Measurements from ENCODE around the gene CDO1.

CDO1 gene
- long read RNA-seq, donor 1, transcript CDO1-201 (5 exons, 1,860 nt), result major isoform, 10 of 10 reads
- long read RNA-seq, donor 1, partial matches to known transcripts, result 0 of 10 reads
- long read RNA-seq, donor 1, other reads (novel, unspliced or antisense), result 0 of 10 reads
- long read RNA-seq, donor 2, transcript CDO1-201 (5 exons, 1,860 nt), result major isoform, 8 of 8 reads
- long read RNA-seq, donor 2, partial matches to known transcripts, result 0 of 8 reads
- long read RNA-seq, donor 2, other reads (novel, unspliced or antisense), result 0 of 8 reads
- long read RNA-seq, donor 3, partial matches to known transcripts, result 0 of 2 reads
- long read RNA-seq, donor 3, other reads (novel, unspliced or antisense), result 0 of 2 reads
- long read RNA-seq, donor 4, transcript CDO1-201 (5 exons, 1,860 nt), result major isoform, 11 of 11 reads
- long read RNA-seq, donor 4, partial matches to known transcripts, result 0 of 11 reads
- long read RNA-seq, donor 4, other reads (novel, unspliced or antisense), result 0 of 11 reads
- long read RNA-seq, donor 5, transcript CDO1-201 (5 exons, 1,860 nt), result major isoform, 10 of 10 reads
- long read RNA-seq, donor 5, partial matches to known transcripts, result 0 of 10 reads
- long read RNA-seq, donor 5, other reads (novel, unspliced or antisense), result 0 of 10 reads
- long read RNA-seq, donor 6, partial matches to known transcripts, result 0 of 4 reads
- long read RNA-seq, donor 6, other reads (novel, unspliced or antisense), result 0 of 4 reads
- long read RNA-seq, donor 7, transcript CDO1-201 (5 exons, 1,860 nt), result major isoform, 7 of 7 reads
- long read RNA-seq, donor 7, partial matches to known transcripts, result 0 of 7 reads
- long read RNA-seq, donor 7, other reads (novel, unspliced or antisense), result 0 of 7 reads
- long read RNA-seq, donor 8, partial matches to known transcripts, result 0 of 3 reads
- long read RNA-seq, donor 8, other reads (novel, unspliced or antisense), result 0 of 3 reads

DNA sequence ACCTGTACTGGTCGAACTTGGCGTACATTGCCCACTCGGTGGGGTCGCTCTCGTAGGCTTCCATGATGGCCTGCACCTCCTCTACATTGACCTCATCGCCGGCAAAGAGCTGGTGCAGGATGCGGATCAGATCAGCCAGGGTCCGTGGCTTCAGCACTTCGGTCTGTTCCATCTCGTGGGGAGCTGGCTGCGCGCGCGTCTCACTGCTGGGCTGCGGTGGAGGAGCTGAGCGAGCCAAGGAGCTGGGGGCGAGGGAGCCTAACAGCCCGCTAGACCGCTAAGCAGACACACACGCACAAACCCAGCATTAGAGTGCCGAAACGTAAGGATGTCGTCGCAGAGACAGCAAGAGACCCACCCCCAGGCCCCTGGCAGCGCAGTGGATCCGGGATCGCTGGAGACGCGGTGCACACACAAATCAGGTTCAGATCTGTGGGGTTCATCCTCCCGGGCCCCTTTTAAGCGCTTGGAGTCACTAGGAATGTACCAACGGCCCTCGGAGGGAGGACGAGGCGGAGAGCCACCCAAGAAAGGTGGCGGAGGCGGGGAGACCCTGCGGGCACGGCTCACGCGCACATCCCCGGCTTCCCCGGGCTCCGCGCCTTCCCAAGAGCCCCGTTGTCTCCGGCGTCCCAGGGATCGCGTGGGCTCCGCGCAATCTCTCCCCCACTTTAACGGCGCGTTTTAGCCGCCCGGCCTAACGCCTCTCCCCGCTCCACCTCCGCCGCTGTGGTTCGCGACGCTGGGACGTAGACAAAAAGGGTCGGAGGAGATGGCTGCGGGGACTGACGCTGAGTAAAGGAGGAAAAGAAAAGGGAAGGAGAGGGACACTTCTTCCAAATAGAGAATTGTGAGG lies at the start of gene CDO1:
TSS of gene CDO1 (minus strand) at position 434 of the 856 bp plus-strand sequence. CDS start at position 172, 262 bp downstream.
- peak; percentile 96 for DNase-seq

DNA sequence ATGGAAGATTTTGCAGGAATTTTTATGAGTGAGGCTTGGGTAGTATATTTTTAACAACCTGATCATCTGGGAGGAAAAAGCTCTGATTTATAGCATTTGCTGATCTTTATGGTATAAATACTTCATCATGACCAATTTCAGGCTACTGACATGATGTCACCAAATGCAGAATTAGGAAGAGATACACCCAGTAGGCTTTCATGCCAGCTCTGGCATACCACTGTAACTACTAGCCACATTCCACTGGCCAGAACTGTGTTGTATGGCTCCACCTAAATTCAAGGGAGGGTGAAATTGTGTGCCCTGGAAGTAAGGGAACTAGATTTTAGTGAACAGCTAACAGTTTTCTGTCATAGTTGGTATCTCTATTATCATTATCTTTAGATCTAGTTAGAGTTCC lies 42.9 kb upstream of the CDO1 start:
- no peak for DNase-seq

DNA sequence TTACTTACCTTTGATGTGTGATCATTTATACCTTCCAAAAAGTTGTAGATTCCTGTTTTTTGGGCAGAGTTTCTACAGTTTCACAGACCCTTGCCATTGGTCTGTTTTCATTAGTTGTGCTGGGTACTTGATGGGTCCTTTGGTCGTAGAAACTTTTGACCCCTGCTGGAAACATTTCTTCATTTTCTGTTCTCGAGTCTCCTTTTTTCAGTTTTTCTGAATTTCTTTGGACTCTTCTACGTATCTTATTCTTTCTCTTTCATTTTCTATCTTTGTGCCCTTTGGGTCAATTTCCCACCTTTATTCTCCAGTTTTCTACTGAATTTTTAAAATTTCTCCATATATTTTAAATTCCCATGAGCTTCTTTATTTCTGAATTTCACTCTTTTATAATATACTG lies 41.9 kb upstream of the CDO1 start:
- DNase-seq, result no peak

DNA sequence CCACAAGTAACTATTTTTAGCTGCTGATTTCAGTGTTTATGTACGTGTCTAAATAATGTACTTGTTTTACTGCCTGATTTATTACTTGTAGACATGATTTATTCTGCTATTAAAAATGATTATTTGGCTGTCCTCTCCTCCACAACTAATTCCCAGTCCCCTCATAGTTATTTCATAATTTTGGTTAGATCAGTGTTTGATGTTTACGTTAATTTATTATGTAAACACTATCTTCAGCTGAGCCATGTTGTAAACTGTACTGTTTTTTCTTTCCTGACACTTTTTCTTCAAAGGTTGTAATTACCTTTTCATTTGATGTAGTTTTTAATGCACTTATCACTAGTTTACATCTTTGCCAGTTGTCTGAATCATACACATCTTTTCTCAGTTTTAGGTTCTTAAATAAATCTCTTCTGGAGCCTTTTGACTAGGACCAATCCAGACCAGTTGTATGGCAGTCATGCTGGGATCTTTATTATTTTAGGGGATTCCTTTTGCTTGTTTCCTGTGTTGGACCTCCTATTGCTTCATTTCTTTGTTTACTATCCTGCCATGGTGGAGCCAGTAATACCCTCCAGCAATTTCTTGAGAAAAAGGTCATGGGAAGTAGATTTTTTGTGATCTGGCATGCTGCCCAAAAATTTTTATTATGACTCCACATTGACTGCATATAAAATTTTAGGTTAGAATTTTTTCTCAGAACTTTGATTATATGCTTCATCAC lies 41.3 kb upstream of the CDO1 start:
- peak; percentile 18 for DNase-seq

DNA sequence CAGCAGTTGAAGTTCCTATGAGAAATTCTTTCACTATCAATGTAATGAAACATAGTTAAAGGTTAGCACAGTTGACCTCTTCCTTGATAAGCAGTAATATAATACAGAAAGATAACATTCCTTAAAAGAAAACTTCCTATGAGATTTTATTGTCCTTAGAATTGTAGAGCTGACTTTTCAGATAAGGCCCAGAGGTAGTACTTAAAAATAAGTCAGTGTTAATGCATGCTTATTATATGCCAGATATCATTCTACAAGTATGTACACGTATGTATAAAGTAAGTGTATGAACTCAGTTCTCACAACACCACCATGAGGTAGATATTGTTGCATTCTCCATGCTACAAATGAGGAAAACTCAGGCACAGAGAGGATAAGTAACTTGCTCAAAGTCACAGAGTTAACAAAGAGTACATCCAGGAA lies 40.6 kb upstream of the CDO1 start:
- no peak for DNase-seq

DNA sequence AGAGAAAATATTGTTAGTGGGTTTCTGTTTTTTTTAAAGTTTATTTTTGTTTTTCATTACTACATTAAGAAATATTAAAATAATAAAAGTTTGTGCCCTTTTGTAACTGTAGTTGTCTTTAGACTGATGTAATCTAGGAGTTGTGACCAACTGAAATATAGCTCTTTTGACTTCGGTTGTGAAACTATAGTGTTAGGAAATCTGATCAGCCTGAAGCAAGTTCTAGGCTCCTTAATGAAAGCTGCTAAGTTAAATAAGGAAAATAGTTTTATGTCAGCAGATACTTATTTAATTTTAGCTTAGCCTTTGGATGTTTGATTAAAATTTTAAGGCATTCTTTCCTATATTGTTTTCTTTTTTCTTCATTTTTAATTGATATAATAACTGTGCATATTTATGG lies 39.5 kb upstream of the CDO1 start:
- DNase-seq, result no peak

DNA sequence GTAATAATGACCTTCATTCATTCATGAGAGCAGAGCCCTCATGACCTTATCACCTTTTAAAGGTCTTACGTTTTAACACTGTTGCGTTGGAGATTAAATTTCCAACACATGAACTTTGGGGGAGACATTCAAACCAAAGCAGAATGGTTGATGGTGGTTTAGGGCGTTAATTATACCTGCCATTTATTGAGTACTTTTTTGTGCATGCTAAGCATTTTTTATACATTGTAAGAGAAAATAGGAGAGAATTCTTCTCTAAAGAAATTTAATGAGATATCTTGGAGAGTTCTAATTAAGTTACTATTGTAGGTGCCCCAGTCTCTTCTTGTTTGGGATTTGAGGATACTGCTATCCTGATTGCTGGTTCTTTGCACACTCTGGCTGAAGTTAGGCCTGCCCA lies 37.7 kb upstream of the CDO1 start:
- DNase-seq, result no peak

DNA sequence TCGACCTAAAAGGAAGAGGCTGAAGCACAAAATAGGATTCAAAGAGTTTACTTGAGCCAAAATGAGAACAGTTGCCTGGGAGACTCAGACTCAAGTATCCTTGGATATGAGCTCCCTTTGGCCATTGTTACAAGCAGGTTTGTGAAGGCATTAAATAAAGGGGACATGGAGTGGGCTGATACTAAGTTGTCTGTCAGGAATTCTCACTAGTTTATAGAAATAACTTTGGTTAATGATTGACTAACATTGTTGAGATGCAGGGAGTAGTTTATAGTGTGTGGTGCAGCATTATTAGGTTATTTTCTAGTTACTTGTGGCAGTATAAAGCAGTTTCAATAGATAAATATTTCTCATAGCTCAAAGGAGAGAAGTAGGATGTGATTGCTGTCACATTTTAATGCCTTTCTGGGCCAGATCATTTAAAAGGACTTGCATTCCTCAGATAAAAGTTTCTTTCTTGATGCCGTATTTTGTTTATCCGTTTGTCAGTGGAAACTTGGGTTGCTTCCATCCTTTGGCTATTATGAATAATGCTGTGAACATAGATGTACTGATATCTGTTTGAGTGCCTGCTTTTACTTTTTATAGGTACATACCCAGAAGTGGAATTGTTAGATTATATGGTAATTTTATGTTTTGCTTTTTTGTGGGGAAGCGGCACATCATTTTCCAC lies 34.4 kb upstream of the CDO1 start:
- DNase-seq, result no peak

DNA sequence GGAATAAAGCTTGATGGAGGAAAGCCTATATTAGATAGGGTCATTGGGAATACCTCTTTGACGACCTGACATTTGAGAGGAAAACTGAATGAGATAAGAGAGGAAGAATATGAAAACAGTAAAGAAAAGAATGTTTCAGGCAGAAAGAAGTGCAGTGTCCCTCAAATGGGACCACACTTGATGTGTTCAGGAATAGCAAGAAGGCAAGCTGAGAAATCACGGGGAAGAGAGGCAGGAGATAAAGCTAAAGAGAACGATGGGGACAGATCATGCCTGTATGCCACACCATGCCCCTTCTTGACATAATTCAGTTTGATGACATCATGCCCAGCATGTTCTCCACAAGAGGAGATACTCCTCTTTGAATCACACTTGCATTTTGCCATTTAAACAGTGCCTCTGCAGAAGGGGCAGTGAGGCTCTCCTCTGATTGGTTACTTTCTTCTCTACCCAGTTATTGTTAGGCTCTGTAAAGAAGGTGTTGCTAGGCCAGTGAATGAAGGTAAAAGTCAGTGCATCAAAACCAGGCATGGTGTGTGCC lies 32.9 kb upstream of the CDO1 start:
- no peak for DNase-seq

DNA sequence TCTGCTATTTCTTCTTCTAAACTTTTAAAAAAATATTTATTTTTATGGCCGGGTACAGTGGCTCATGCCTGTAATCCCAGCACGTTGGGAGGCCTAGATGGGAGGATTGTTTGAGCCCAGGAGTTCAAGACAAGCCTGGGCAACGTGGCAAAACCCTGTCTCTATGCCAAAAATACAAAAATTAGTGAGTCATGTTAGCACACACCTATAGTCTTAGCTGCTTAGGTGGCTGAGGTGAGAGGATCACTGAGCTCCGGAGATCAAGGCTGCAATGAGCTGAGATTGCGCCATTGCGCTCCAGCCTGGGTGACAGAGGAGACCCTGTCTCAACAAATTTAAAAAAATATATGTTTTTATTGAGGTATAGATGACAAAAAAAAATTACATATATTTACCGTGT lies 30.8 kb upstream of the CDO1 start:
- no peak for DNase-seq

DNA sequence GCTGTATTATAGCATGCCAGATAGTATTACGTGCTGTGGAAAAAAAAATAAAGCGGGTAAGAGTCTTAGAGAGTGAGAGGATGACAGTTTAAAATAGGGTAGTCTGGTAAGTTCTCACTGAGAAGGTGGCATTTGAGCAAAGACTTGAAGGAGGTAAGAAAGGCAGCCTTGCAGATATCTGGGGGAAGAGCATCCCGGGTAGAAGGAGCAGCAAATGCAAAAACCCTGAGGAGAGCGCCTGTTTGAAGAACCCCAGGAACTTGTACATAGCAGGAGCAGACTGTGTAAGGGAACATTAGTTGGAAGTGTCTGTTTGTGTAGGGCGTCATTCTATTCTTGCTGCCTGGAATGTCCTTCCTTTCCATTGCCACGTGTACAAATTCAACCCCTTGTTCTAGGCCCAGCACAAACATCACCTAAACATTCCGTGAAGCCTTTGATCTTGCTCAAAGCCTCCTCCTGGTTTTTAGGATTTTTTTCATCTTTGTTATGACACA lies 27.9 kb upstream of the CDO1 start:
- DNase-seq, result no peak

DNA sequence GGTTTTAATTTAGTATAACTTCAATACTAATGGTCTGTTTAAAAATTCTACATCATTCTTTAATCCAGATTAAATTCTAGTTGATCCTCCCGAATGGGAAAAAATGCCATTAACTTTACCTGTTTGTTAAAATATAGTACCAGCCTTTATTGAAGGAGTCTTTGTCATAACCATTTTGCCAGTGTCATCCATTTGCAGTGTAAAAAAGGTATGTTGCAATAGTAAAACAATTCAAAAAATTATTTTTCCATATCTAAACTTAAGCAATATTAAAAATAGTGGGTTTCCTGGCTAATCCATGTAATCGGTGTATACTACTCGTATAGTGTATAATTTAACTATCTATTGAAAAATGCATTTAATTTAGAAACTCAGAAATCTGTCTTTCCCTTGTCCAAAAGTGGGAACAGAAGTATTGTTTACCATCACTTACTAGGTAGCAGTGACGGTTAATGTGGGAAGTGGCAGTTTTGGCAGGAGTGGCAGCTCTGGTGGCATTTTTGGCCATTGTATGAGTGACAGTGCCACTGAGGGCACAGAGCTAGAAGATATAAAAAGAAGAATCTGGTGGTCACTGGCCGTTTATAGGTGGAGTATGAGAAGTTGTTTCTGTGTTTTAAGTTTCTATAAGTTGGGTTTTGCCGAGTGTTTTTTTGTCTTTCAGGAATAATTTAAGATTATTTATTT lies 27.1 kb upstream of the CDO1 start:
- DNase-seq, result no peak

DNA sequence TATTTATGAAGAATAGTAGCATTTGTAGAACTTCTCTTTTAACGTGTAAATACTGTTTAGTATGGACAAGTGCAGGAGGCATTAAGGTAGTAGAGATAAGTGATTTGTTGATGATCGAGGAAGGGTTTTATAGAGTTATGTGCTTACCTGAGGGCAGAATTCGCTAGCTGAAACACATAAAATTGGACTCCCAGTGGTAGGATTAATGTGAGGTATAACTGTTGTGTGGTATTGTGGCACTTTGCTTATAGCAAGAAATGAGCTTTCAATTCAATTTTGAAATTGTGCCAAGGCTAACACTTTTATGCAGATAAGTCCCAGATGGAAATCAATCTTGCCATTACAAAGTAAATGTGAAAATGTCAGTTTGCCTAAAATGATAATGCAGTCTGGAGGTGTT lies 26.5 kb upstream of the CDO1 start:
- no peak for DNase-seq

DNA sequence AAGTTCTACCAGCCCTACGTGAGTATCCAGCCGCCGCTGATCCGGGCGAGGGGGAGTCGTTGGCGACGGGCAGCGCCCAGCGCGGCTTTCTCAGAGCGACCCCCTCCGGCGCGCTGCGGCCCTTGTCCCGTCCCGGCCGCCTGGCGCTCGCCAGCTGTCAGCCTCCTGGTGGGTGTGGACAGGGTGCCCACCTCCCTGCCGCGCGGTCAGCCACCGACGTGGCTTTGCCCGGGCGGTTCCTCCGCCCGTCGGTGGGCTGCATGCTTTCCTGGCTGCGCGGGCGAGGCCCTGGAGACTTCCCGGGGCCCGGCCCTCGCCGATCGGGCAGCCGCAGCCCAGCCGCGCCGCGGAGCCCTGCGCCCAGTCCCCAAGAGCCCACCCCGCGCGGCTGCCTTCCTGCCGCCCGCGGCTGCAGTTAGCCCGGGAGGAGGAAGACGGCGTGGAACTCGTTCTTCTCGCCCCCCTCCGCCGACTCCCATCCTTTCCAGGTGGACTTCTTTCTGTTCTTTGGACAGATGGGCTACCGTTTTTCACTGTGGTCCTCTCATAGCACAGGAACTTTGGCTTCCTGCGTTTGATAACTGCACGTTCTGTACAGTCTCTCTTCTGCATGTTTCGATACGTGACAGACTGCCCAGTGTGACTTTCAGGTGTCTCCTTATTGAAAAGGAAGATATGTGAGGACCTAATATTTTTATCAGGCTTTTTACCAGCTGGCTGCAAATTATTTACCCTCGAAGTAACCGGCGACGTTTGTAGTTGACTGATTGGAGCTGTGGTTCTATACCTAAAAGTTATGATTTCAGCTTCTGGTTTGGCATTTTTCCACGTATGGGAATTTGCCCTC lies 25.9 kb upstream of the CDO1 start:
- peak; percentile 99 for DNase-seq

DNA sequence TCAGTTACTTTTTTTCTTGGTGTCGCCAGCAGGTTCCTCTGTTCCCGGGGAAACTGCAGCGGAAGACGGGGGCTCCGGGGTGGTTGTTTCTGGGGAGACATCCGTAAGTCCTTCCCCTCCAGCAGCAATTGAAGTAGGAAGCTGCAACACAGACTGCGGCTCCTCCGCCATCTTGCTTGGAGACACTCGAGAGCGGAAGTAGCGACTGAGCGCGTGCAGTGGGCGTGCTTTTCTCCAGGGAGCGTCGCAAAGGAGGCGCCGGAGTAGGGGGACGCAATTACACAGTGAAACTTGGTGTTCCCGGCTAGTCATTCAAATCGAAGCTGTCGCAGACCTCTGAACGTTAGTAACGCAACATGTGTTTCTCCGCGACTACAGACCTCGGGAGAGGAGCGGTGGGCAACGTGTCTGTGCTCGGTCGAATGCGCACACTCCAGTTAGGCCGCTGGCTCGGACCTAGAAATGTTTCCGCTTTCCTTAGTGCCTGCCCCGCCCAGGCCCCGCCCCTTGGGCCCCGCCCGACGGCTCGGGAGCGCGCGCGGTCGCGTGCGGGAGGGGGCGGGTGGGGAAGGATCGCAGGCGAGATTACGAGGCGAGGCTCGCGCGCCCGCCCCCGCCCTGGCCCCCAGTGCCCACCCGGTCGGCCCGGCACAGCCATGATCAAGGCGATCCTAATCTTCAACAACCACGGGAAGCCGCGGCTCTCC lies 25.1 kb upstream of the CDO1 start, which contains the start of the genes AP3S1 and ATG12:
TSS of gene AP3S1 (plus strand) at position 554 of the 707 bp plus-strand sequence. CDS start at position 657, 103 bp downstream.
TSS of gene ATG12 (minus strand) at position 184 of the 707 bp plus-strand sequence. CDS start at position 171, 13 bp downstream.
- DNase-seq, result peak; percentile 99

DNA sequence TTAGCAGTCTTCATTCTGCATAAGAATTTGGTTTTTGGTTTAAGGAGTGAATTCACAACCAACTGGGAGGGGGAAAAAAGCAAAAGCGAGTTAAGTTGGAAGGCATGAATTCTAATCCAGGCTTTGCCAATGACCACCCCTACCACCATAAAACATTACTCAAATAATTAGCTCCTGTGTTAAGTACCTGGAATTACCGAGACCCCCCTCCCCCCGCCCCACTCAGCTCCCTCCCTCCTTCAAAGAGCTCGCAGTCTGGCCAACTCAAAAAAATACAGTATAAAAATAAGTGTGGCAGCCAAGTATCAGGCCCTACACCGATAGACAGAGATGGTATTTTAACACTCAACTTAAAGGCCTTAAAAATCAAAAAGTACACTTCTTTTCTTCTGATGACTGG lies 24.4 kb upstream of the CDO1 start:
- DNase-seq, result no peak

DNA sequence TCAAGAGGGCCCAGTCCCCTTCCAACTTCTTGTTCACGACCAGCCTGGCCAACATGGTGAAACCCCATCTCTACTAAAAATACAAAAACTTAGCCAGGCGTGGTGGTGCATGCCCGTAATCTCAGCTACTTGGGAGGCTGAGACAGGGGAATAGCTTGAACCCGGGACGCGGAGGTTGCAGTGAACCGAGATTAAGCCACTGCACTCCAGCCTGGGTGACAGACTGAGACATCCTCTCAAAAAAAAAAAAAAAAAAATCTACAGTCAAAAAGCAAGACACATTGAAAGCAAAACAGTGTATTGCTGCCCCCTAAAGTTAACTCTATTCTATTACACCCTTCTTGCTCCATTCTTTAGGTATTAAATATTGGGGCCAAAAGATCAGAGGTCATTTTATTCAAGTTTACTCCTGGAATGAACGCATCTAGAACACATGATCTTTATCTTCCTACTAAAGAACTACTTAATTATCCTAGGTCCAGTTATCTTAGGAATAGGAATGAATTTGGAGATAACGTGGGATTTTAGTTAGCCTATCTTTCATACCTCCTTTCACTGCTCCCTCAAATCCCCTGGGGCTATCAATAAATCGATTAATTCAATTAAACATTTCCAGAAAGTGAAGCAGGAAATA lies 22.5 kb upstream of the CDO1 start:
- DNase-seq, result no peak
